ENCODE results near the gene ESRRG.

ESRRG gene

DNA sequence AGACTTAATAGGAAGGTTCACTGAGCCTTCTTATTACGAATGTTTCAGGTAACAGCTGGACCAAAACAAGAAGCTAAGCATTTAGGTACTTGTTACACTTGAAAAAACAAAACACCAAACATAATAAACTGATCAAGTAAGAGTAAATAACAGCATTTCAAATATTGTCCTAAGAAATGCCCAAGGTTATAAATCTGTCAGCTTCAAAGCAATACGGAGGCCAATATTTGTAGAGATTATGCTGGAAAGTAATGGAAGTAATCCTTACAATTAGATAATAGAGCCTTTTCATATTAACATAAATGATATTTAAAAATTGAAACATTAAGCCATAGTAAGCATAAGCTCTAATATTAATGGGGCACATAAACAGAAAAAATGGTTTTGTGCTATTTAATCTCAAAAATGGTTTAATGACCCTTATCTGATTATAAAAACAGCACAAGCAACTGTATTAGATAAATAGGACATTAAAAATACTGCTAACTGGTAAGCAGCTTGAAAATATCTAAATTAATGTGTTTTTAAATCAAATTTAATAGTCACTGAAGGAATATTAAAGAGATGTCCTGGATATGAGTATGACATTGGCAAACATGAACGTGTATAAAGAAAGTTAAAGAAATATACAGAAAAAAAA is 256.9 kb downstream of the ESRRG start:
- Histone ChIP-seq H3K4me3 (no peak overlapping the region), H3K27ac (no peak overlapping the region)

DNA sequence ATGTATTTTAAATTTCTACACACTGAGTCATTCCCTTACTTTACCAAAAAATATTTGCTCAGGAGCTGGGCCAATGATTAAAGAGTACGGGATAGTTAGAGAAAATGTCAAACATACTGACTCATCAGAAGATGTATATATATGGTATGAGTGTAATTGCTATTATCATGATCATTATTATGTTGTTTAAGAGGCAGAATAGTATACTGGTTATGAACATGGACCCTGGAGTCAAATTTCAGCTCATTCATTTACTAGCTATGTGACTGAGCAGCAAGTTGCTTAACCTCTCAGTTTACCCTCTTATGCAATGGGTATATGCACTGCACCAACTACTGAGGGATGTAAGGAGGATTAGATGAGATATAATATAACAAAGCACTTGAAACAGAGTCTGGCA is 258.7 kb downstream of the ESRRG start:
- Histone ChIP-seq H3K4me3 (no peak overlapping the region), H3K27ac (no peak overlapping the region)

DNA sequence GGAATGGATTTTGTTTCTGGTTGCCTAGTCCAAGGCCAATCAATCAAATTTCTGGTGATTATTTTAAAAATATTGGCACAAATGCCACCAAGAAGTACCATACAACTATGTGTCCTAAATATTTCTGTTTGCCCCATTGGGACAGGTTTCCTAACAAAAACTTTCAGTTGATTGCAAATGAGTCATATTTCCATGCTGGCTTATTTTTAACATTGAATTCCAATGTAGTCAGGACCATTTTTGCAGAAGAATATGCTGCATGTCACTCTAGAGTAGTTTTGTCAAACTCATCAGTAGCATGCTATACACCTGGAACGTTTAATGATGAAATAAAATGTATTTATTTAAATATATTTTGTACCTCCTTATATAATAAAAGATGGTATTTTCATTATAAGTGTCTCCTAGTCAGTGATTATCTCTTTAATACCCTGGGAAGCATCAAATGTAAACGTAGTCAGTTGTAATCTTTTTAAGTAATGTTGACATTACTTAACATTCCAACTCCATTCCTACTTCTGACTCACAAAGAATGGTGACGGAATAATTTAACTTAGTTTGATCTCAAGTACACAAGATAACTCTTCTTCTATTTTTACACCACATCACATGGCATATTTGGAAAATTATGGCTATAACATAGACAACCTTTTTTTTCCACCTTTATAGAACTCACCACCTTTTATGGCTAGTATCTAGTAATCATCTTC is 261.0 kb downstream of the ESRRG start:
- no peak overlapping the region for H3K4me3 ChIP-seq
- H3K27ac ChIP-seq: no peak overlapping the region

DNA sequence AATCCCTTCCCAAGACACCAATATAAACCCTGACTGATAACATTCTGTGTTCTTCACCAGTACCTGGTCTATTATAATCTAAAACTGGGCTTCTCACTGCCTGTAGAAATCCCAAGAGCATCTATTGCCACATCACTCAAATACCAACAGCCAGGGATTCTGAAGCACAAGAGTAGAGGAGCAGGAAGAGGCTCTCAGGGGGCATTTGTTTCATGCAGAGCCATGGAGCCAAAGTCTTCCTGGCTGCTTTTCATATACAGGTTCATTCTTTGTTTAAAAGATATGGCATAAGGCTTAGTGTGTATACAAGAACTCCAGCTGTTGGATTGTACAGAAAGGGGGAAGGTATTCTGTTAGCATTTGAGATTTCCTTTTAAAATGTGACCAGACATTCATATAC is 261.8 kb downstream of the ESRRG start:
- H3K27ac ChIP-seq: no peak overlapping the region
- H3K4me3 ChIP-seq: no peak overlapping the region

DNA sequence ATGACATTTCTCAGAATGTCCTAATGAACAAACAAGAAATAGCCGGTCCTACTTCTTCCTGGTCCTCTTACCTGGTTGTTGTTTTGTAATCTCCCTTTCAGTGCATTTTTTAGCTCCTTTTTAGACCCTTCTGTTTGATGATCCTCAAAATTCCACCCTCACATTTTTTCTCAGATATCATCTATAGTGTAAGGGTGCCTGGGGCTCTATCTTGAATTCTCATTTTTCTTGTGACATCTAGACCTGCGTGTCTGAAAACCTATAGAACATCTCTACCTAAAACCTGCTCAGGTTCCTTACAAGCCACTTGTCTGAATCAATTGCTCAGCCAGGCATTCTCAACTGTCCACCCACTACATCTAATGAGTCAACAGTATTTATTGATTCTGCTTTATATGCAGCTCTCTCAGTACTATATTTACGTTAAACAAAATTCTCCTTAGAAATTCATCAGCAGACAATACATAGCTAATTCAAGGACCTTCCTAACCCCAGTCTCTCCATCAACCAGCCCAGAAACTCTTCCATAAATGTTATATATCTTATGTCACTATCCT is 263.5 kb downstream of the ESRRG start:
- Histone ChIP-seq H3K4me3 (no peak overlapping the region), H3K27ac (no peak overlapping the region)

DNA sequence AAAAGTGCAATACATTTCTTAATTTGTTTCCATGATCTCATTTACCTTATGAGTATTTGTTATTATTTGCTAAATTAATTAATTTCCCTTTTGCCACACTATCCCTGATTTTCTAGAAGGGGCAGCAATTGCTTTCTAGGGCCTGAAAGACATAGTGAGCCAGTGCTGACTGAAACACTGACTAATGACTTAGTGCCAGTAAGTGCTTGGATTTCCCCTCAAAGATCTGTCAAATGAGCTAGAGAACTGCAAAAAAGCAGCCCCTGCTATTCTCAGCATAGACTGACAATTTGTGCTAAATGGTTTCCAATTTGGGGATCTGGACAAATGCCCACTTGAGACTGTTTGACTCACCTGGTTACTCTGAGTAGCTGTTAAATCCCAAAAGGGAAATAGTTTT is 264.4 kb downstream of the ESRRG start:
- H3K27ac ChIP-seq: no peak overlapping the region

DNA sequence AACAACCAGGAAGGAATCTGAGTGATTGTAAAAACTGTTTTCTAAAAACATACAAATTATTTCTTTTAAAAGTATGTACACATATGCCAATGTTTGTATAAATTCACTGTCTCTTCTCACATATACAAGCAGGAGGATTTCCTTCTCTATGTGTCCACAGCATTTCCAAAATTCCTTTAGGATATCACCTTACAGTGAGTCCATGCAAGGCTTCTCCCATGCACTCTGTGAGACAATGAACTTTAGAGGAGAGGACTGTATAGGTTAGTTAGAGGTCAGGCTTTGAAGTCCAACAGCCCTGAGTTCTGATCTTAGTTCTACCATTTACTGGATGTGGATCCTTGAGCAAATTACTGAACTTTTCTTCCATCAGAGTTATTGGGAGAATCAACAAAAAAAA is 265.9 kb downstream of the ESRRG start:
- no peak overlapping the region for H3K4me3 ChIP-seq
- no peak overlapping the region for H3K27ac ChIP-seq

More for the DNA sequence above, 264.4 kb downstream of the ESRRG start:
- no peak overlapping the region for H3K4me3 ChIP-seq

DNA sequence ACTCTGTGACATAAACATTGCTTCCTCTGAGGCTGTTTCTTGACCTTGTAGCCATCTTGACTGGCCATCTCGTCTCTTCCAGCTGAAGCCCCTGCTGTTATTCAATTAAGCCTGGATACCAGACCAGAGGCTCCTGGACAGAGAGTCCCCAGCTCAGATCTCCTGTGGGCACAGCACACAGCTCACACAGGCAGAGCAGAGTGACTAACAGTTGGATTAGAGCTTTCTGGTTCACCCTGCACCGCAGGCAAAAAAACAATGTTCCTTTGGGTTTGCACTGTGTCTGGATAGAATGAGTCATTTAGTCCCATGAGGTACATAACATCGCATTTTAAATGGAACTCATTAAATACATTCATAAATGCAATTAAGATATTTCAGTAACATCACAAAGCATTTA is 266.5 kb downstream of the ESRRG start:
- Histone ChIP-seq H3K27ac (no peak overlapping the region), H3K4me3 (no peak overlapping the region)

DNA sequence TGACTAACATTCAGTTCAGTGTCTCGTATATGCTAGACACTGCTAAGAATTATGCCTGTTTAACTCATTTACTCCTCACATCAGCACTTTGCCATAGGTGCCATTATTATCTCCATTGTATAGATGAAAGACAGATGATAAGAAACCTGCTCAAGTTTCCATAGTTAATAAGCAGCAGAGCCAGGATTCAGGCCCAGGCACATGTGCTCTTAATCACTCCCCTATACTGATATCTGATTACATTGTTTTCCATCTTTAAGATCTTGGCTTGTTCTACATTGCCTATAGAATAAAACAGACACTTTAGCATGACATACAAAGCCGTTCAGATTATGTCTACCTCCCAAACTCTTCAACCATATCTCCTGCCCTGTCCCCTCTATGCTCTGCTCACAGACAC is 269.5 kb downstream of the ESRRG start:
- Histone ChIP-seq H3K27ac (no peak overlapping the region), H3K4me3 (no peak overlapping the region)

All from skin epidermis (tissue), 12 donors.